SH-SY5Y (cell line): ENCODE data around the gene EML1.

ENCODE experiments used
- GATA2 ChIP-seq: IDR thresholded peaks from 2 replicates; pipeline ENCODE4 v1.6.1; 2011; ENCODE audit warnings: mild to moderate bottlenecking, low read depth, low read length
- GATA3 ChIP-seq: IDR thresholded peaks from 2 replicates; pipeline ENCODE4 v1.6.1; 2011; ENCODE audit warnings: low read depth, mild to moderate bottlenecking, low read length, moderate library complexity

DNA sequence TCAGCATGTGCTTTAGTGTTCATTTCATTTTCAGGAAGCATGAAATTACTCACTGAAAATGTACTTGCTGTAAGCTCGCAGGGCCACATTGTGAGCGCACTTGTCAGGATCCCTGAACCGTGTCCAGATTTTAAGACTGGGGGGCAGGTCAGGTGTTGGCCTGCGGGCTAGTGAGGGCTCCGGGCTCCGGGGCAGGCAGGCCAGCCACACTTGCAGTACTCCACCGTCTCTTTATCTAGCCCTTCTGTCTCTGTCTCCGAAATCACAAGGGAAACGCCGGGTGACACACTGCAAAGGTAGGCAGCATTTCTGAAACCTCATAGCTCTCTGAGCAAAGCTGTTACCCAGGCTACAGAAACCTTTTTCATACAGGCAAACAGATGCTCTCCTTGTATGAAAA lies 98.7 kb downstream of the EML1 start:
- TF ChIP-seq GATA2 (no peak), GATA3 (no peak)
